ENCODE results near the gene CD2BP2. TPM values are rescaled to one million over a fixed set of nuclear protein-coding genes. Genes with fewer than 3 reads are reported as not detected.

The CD2BP2 gene
- total and polyA plus RNA-seq, 2 of the 13 experiments (the other 11 are each of a cell fraction or from before 2014, with no cell fraction given): 24.9 to 54.6 TPM

DNA sequence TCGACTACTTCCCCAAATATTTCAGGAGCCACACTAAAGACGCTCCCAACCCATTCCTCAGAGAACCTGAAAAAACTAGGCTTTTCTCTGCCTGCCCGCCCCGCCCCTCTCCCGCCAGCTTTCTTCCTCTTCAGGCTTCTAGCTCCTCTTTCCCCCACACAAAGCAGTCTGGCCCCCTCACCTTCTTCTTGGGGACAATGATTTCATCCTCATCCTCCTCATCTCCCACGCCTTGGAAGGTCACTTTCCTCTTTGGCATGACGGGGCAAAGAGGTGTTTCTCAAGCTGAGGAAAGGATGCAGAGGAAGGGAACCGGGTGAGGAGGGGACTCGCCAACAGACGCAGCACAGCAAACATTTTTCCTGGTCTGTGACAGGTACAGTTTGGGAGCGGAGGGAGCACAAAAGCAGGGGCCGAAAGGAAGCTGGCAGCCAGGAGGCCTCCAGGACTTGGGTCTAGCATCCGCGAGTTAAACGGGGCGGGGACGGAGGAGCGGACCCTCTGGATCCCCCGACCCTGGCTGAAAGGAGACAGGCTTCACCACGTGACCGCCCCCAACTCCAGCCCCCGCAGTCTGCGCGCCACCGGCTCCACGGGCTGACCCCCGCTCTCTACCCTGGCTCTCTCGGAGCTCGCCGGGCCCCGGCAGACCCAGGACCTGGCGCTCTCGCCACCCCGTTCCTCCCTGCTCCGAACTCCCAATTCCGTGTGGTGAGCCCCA lies 525 bp downstream of the CD2BP2 start (continued):
- TF ChIP-seq, protein P1, sequence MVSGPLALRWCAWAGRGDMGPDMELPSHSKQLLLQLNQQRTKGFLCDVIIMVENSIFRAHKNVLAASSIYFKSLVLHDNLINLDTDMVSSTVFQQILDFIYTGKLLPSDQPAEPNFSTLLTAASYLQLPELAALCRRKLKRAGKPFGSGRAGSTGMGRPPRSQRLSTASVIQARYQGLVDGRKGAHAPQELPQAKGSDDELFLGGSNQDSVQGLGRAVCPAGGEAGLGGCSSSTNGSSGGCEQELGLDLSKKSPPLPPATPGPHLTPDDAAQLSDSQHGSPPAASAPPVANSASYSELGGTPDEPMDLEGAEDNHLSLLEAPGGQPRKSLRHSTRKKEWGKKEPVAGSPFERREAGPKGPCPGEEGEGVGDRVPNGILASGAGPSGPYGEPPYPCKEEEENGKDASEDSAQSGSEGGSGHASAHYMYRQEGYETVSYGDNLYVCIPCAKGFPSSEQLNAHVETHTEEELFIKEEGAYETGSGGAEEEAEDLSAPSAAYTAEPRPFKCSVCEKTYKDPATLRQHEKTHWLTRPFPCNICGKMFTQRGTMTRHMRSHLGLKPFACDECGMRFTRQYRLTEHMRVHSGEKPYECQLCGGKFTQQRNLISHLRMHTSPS (CRISPR knock-in tag; IDR thresholded peaks at IDR 0.05; ENCODE audit: low read depth): peak; percentile 30; the same call in 1 of the 2 replicates
- peak; percentile 71 for TF ChIP-seq SRY (CRISPR knock-in tag; IDR thresholded peaks at IDR 0.05)
- no peak for TF ChIP-seq ARNT (IDR thresholded peaks at IDR 0.05)
- TF ChIP-seq ZNF83 (CRISPR knock-in tag; IDR thresholded peaks at IDR 0.05; ENCODE audit: borderline replicate concordance): no peak
- 0 out of 2 replicates have a peak, but pooled peaks have one; percentile 4 for TF ChIP-seq RXRA (CRISPR knock-in tag; IDR thresholded peaks at IDR 0.05)
- peak; percentile 68; the same call in 1 of the 2 replicates for TF ChIP-seq CENPT (CRISPR knock-in tag; IDR thresholded peaks at IDR 0.05; ENCODE audit: low read depth)
- 0 out of 2 replicates have a peak, but pooled peaks have one; percentile 24 for TF ChIP-seq POLR2AphosphoS5 (IDR thresholded peaks at IDR 0.05; ENCODE audit: low read depth, low read length)
- TF ChIP-seq CHCHD3 (CRISPR knock-in tag; IDR thresholded peaks at IDR 0.05): no peak
- TF ChIP-seq HNRNPK (IDR thresholded peaks at IDR 0.05; ENCODE audit: low read depth, low read length, poor library complexity, severe bottlenecking): no peak
- no peak for TF ChIP-seq TARDBP (CRISPR knock-in tag; IDR thresholded peaks at IDR 0.05)
- TF ChIP-seq NR2C2 (CRISPR knock-in tag; IDR thresholded peaks at IDR 0.05; ENCODE audit: borderline replicate concordance): no peak
- peak; percentile 97; the same call in 1 of the 2 replicates for TF ChIP-seq ZNF430 (CRISPR knock-in tag; IDR thresholded peaks at IDR 0.05)
- TF ChIP-seq ZNF839 (CRISPR knock-in tag; IDR thresholded peaks at IDR 0.05; ENCODE audit: borderline replicate concordance): peak; percentile 15; the same call in 1 of the 2 replicates
- no peak for TF ChIP-seq ADNP (CRISPR knock-in tag; IDR thresholded peaks at IDR 0.05)
- TF ChIP-seq ZNF121 (CRISPR knock-in tag; IDR thresholded peaks at IDR 0.05): no peak
- TF ChIP-seq SOX13 (IDR thresholded peaks at IDR 0.05): no peak
- no peak for TF ChIP-seq SOX13 (CRISPR knock-in tag; conservative IDR thresholded peaks at IDR 0.05 in 1 of 2, IDR thresholded peaks at IDR 0.05 in 1 of 2)
- TF ChIP-seq HNRNPUL1 (IDR thresholded peaks at IDR 0.05; ENCODE audit: low read depth, low read length): no peak
- TF ChIP-seq, protein P2, sequence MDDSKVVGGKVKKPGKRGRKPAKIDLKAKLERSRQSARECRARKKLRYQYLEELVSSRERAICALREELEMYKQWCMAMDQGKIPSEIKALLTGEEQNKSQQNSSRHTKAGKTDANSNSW (CRISPR knock-in tag; IDR thresholded peaks at IDR 0.05; ENCODE audit: borderline replicate concordance): no peak
- TF ChIP-seq ZNF644 (CRISPR knock-in tag; IDR thresholded peaks at IDR 0.05; ENCODE audit: low read depth): no peak
- TF ChIP-seq LBX2 (CRISPR knock-in tag; IDR thresholded peaks at IDR 0.05; ENCODE audit: borderline replicate concordance): 0 out of 2 replicates have a peak, but pooled peaks have one; percentile 14
- TF ChIP-seq ZNF264 (CRISPR knock-in tag; IDR thresholded peaks at IDR 0.05): no peak
- TF ChIP-seq ZNF501 (CRISPR knock-in tag; IDR thresholded peaks at IDR 0.05): peak; percentile 92
- TF ChIP-seq, protein P3, sequence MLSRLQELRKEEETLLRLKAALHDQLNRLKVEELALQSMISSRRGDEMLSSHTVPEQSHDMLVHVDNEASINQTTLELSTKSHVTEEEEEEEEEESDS (CRISPR knock-in tag; IDR thresholded peaks at IDR 0.05; ENCODE audit: borderline replicate concordance): peak; percentile 83; the same call in 1 of the 2 replicates
